ENCODE data around the gene ABCG8.

ABCG8 gene

DNA sequence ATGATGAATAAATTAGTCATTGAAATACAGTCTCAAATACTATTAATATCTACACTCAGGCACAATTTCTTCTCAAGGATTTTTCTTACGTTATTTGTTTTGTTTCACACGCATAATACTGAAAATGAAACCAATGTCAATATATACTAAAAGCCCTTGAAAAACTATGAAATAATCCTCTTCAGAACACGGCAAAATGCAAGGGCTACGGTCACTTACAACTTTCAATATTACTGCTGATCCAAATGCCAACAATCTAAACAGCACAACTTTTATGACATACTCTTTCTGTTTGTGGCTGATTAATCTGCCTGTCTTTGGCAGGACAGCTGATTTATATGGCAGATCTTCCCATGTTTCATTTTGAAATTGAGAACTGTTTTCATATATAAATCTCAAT lies 88.7 kb downstream of the ABCG8 start:
- no peak for DNase-seq

DNA sequence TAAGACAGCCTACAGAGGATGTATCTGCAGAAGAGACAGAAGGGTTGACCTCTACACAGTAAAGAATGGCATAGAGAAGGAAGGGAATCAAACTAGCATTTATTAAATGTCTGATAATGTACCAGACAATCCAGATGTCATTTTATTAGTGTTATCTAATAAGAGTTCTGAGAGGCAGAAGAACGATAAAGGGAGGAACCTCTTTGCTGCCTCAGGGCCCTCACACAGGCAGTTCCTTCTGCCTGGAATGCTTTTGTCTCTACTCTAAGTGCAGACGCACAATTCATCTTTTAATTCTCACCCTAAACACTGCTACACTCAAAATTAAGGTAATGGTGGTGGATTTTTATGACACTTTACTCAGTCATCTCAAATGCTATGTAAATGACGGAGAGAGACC lies 92.5 kb downstream of the ABCG8 start:
- DNase-seq = no peak

All from NCI-H1436 (cell line).